Fibroblast of upper back skin (primary cell): ENCODE measurements around the gene SSB.
"Not testable (repeated sequence)": the region's sequence is repeated elsewhere in the genome, so short reads cannot be mapped to it uniquely, and the experiment has no call there.

ENCODE experiments used
- DNase-seq: peaks from one replicate; pipeline ENCODE4 v3.0.0-alpha.2; 2013

SSB gene

GRCh38 chr2:169838743-169839489 is 40.2 kb downstream of the SSB start:
- no peak for DNase-seq

- no peak for DNase-seq
Observed at GRCh38 chr2:169839954-169840746, 41.5 kb downstream of the SSB start.

- no peak for DNase-seq
Observed at GRCh38 chr2:169840747-169841142, 42.1 kb downstream of the SSB start.

- DNase-seq: not testable (repeated sequence)
Observed at GRCh38 chr2:169841625-169842024, 43.0 kb downstream of the SSB start.

- DNase-seq: no peak
Observed at GRCh38 chr2:169845016-169845415, 46.3 kb downstream of the SSB start.

GRCh38 chr2:169848959-169849693 is 50.5 kb downstream of the SSB start:
- not testable (repeated sequence) for DNase-seq

- DNase-seq: no peak
Observed at GRCh38 chr2:169849710-169850109, 51.0 kb downstream of the SSB start.

- DNase-seq: no peak
Observed at GRCh38 chr2:169853041-169853668, 54.5 kb downstream of the SSB start.

GRCh38 chr2:169855281-169856258 is 56.9 kb downstream of the SSB start:
- not testable (repeated sequence) for DNase-seq

GRCh38 chr2:169859423-169859822 is 60.8 kb downstream of the SSB start:
- no peak for DNase-seq

GRCh38 chr2:169860149-169860548 is 61.5 kb downstream of the SSB start:
- DNase-seq: no peak
